Hair follicle dermal papilla cell (primary cell): ENCODE results near the gene CYP27A1. TPM values are rescaled to one million over a fixed set of nuclear protein-coding genes. Genes with fewer than 3 reads are reported as not detected.

Source experiments
- total RNA-seq: library from RNA; depleted of rRNA; stranded (reverse); fragments of >200 nt; gene quantifications from 2 replicates; pipeline ENCODE4 v1.2.3, GENCODE V29; 2012

Gene CYP27A1
- total RNA-seq, result 21.5 and 35.2 TPM in 2 replicates

GRCh38 chr2:218781691-218782527 is at the start of gene CYP27A1:
Gene CYP27A1, plus strand, starts transcription at chr2:218782147. Its CDS starts 36 bp downstream, at chr2:218782183.

DNA sequence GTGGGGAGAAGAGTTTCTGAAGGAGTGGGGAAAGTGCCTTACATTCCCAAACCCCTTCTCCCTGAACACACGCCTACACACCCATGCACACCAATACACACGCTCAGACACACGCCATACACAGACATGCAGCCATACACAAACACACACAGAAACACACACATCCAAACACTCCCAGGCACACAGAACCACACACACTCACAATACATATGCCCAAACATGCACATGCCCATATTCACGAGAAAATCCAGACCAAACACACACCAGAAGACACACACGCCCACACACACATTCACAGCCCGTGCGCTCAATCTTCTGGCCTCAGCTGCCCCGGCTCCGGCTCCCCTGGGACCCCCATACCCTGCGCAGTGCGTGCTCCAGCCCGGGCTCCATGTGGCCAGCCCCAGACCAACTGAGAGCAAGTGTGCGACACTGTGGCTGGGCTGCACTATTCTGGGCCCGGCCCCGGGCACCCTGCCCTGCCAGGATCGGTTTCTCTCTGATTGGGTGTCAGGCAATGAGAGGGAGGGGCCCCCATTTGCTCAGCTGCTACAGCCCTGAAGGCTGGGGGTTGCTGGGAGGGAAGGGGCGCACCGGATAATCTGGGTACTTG is 49.5 kb downstream of the CYP27A1 start, which contains the start of gene PRKAG3:
PRKAG3 (minus strand) TSS at position 426 of the 613 bp plus-strand sequence.

GRCh38 chr2:218859556-218859987 is 77.6 kb downstream of the CYP27A1 start, which contains the start of gene WNT6:
Gene WNT6, plus strand, starts transcription at chr2:218859805. Its CDS starts 233 bp downstream, at chr2:218860038.

Other genes with a start within 250 kb of the CYP27A1 start
- gene USP37, start 213.8 kb upstream of the CYP27A1 start, total RNA-seq, result 6.4 and 8.6 TPM in 2 replicates
- gene CNOT9, start 213.3 kb upstream of the CYP27A1 start, total RNA-seq, result 46.6 and 58.3 TPM in 2 replicates
- 6.7 and 8.0 TPM in 2 replicates for gene PLCD4, start 174.2 kb upstream of the CYP27A1 start, total RNA-seq
- gene ZNF142, start 122.5 kb upstream of the CYP27A1 start, total RNA-seq, result 16.9 and 20.8 TPM in 2 replicates
- gene BCS1L, start 122.5 kb upstream of the CYP27A1 start, total RNA-seq, result 20.8 and 24.4 TPM in 2 replicates
- 34.2 and 38.5 TPM in 2 replicates for gene RNF25, start 110.1 kb upstream of the CYP27A1 start, total RNA-seq
- 25.4 and 28.7 TPM in 2 replicates for gene STK36, start 110.1 kb upstream of the CYP27A1 start, total RNA-seq
- 9.8 and 18.3 TPM in 2 replicates for gene TTLL4, start 71.3 kb upstream of the CYP27A1 start, total RNA-seq
- 0.16 TPM in 1 of 2 replicates, not detected in the other for gene PRKAG3, start 49.7 kb downstream of the CYP27A1 start, total RNA-seq
- not detected in 2 replicates for gene WNT6, start 77.7 kb downstream of the CYP27A1 start, total RNA-seq
- under 0.01 TPM in 1 of 2 replicates, not detected in the other for gene WNT10A, start 98.7 kb downstream of the CYP27A1 start, total RNA-seq
- under 0.01 TPM in 1 of 2 replicates, not detected in the other for gene CDK5R2, start 177.5 kb downstream of the CYP27A1 start, total RNA-seq
- gene FEV, start 203.0 kb downstream of the CYP27A1 start, total RNA-seq, result not detected in 2 replicates
- not detected in 2 replicates for gene CRYBA2, start 211.3 kb downstream of the CYP27A1 start, total RNA-seq